Measurements from ENCODE around the gene MYO5A. TPM values are rescaled to one million over a fixed set of nuclear protein-coding genes. Genes with fewer than 3 reads are reported as not detected.

Gene MYO5A
- total RNA-seq, 2 donors from 2014 or later, result 2.6 to 6.0 TPM

DNA sequence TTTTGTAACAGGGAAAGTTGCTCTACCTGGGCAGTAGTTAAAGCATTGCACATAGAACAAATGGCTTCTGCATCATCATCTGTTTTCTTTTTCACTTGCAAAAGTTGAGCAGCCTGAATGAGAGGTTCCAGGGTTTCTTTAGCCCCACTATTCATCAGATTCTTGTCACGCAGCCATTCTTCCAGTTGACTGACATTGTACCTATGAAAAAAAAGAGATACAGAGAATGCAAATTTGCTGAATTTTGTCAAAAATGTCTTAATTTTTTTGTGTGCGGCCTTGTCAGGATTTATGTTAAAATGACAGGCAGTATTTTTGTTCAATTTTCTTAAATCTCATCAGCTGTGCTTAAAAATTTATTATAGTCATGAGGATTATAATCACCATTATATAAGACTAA lies 211.7 kb downstream of the MYO5A start:
- no peak for DNase-seq
- TF ChIP-seq, protein P1, sequence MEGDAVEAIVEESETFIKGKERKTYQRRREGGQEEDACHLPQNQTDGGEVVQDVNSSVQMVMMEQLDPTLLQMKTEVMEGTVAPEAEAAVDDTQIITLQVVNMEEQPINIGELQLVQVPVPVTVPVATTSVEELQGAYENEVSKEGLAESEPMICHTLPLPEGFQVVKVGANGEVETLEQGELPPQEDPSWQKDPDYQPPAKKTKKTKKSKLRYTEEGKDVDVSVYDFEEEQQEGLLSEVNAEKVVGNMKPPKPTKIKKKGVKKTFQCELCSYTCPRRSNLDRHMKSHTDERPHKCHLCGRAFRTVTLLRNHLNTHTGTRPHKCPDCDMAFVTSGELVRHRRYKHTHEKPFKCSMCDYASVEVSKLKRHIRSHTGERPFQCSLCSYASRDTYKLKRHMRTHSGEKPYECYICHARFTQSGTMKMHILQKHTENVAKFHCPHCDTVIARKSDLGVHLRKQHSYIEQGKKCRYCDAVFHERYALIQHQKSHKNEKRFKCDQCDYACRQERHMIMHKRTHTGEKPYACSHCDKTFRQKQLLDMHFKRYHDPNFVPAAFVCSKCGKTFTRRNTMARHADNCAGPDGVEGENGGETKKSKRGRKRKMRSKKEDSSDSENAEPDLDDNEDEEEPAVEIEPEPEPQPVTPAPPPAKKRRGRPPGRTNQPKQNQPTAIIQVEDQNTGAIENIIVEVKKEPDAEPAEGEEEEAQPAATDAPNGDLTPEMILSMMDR (IDR thresholded peaks at IDR 0.05), result no peak

DNA sequence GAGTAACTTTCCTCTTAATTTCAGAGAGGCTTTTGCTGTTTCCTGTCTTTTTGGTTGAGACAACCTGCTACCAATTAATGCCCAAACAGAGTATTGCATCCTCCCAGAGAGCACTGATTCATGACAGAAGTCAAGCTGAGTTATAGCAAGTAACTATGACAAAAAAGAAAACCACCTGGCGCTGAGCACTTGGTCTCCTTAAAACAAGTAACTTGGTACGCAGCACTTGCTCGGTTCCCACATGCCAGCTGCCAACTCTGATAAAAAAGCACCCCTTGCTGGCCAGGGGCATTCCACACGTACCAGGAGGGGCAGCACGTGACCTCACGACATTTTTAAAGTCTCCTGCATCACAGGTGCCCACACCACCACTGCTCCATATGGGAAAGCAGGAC lies 219.5 kb downstream of the MYO5A start:
- Histone ChIP-seq H3K4me3 (no peak overlapping the region), H3K36me3 (no peaks in the 10 kb centered on the region), H3K9me3 (no peaks in the 10 kb centered on the region), H3K27ac (no peak overlapping the region), H3K4me1 (no peaks in the 10 kb centered on the region), H3K9ac (ENCODE audit: low read depth in 2 of 2, low read length in 2 of 2) (no peak overlapping the region), H3K27me3 (no peaks in the 10 kb centered on the region)
- intact Hi-C loops (cut with DNase I), result no loop called here
- DNase-seq, result no peak
- TF ChIP-seq, protein P1 (IDR thresholded peaks at IDR 0.05), result no peak

More for the DNA sequence above, 211.7 kb downstream of the MYO5A start:
- Histone ChIP-seq H3K4me1 (no peaks in the 10 kb centered on the region), H3K9ac (ENCODE audit: low read depth in 2 of 2, low read length in 2 of 2) (no peak overlapping the region), H3K4me3 (no peak overlapping the region), H3K27ac (no peak overlapping the region), H3K36me3 (no peaks in the 10 kb centered on the region), H3K27me3 (no peaks in the 10 kb centered on the region), H3K9me3 (no peaks in the 10 kb centered on the region)
- intact Hi-C loops (cut with DNase I), result no loop called here

DNA sequence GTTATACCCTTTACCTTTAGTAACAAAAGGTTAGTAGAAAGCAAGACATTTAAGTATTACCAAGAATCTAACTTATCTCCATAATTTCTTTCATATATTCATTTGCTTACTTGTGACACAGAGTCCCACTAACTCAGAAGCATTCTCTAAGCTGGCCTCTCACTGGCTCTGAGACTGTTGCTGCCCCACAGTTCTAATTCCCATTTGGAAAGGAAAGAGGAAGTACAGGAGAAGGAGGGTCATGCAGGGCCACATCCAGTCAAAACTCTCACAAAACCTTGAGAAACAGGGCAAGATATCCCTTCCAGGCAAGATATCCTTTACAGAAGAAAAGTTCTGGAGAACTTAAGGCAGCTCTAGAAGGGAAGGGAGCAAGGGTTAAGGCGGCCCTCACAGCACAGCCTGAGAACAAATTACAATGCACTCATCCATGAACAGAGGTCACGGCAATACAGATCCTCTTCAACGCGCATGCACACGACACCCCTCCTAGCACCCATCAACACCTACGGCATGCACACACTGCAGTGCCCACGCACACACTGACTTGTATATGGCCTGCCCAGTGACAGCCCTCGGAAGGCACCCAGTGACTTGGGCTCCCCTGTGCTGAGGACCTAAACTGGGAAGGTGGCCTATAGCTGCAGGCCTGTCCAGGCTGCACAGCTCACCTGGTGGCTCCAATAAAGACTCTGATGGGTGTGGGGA lies 220.1 kb downstream of the MYO5A start:
- no peak overlapping the region for H3K9ac ChIP-seq (ENCODE audit: low read depth in 2 of 2, low read length in 2 of 2)
- no peak for DNase-seq
- H3K4me3 ChIP-seq, result no peak overlapping the region
- H3K27me3 ChIP-seq, result no peaks in the 10 kb centered on the region
- H3K36me3 ChIP-seq, result no peaks in the 10 kb centered on the region
- H3K4me1 ChIP-seq, result no peaks in the 10 kb centered on the region
- H3K27ac ChIP-seq, result no peak overlapping the region
- TF ChIP-seq, protein P1 (IDR thresholded peaks at IDR 0.05), result no peak
- H3K9me3 ChIP-seq, result no peaks in the 10 kb centered on the region
- intact Hi-C loops (cut with DNase I), result no loop called here

DNA sequence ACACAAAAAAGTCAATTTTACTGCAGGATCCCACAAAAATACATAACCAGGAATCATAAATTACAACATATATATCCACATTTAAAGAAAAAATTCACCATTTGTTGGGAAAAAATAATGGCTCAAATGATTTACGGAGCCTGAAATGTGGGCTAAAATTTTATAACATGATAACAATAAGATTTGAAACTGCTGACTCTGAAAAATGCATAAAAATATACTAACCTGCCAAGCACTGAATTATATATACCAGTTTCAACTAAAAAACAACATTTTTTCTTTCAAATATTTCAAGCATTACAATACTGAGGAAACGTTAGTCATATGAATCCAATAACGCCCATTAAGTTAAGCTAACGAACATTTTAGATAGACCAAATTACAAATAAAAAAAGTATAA lies 220.8 kb downstream of the MYO5A start:
- H3K27ac ChIP-seq, result no peak overlapping the region
- TF ChIP-seq, protein P1 (IDR thresholded peaks at IDR 0.05), result no peak
- intact Hi-C loops (cut with DNase I), result no loop called here

DNA sequence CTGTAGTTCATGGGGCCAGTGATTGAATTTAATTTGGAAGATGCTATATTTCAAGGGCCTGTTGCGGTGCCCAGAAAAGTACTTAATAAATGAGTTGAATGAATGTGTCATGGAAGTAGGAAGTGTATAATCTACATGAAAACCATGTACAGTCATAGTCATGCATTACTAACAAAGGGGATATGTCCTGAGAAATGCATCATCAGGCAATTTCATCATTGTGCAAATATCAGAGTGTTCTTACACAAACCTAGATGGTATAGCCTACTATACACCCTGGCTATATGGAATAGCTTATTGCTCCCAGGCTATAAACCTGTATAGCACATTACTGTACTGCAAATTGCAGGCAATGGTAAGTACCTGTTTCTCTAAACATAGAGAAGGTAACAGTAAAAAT lies 222.4 kb downstream of the MYO5A start:
- intact Hi-C loops (cut with DNase I), result no loop called here
- Histone ChIP-seq H3K4me1 (no peaks in the 10 kb centered on the region), H3K36me3 (no peaks in the 10 kb centered on the region), H3K9me3 (no peaks in the 10 kb centered on the region), H3K4me3 (no peak overlapping the region), H3K9ac (ENCODE audit: low read depth in 2 of 2, low read length in 2 of 2) (no peak overlapping the region), H3K27me3 (no peaks in the 10 kb centered on the region), H3K27ac (no peak overlapping the region)
- DNase-seq, result no peak
- TF ChIP-seq, protein P1 (IDR thresholded peaks at IDR 0.05), result no peak

More for the DNA sequence above, 220.8 kb downstream of the MYO5A start:
- no peak overlapping the region for H3K9ac ChIP-seq (ENCODE audit: low read depth in 2 of 2, low read length in 2 of 2)
- H3K4me1 ChIP-seq, result no peaks in the 10 kb centered on the region
- no peak for DNase-seq
- no peaks in the 10 kb centered on the region for H3K9me3 ChIP-seq
- H3K27me3 ChIP-seq, result no peaks in the 10 kb centered on the region
- no peak overlapping the region for H3K4me3 ChIP-seq
- H3K36me3 ChIP-seq, result no peaks in the 10 kb centered on the region
